GM20431 (cell line): ENCODE measurements around the gene RPL12.

Source experiments
- in situ Hi-C: fragments of 300-500 bp; cut with MseI, MboI; formaldehyde crosslinking; loops from one replicate; pipeline ENCODE4 v1.15.0; 2020; ENCODE audit warnings: low sequenced_read_pairs; ENCODE audit not compliant: unreplicated experiment

RPL12 gene

GRCh38 chr9:127444921-127445850, 6.0 kb downstream of the RPL12 start:
- in situ Hi-C loops = no loop called here

GRCh38 chr9:127444283-127444920, 6.8 kb downstream of the RPL12 start:
- in situ Hi-C loops = no loop called here

GRCh38 chr9:127438394-127438793, 12.8 kb downstream of the RPL12 start:
- in situ Hi-C loops = no loop called here

- in situ Hi-C loops = no loop called here
These were observed 13.5 kb downstream of the RPL12 start for GRCh38 chr9:127437497-127438264.

GRCh38 chr9:127430415-127430814, 20.8 kb downstream of the RPL12 start:
- in situ Hi-C loops = no loop called here

- in situ Hi-C loops = no loop called here
These were observed 22.9 kb downstream of the RPL12 start for GRCh38 chr9:127428348-127428747.

- in situ Hi-C loops = no loop called here
These were observed 24.4 kb downstream of the RPL12 start for GRCh38 chr9:127426756-127427155.

- in situ Hi-C loops = no loop called here
These were observed 26.6 kb downstream of the RPL12 start for GRCh38 chr9:127424676-127424999.

- in situ Hi-C loops = no loop called here
These were observed 27.1 kb downstream of the RPL12 start, which contains the start of gene ZNF79 for GRCh38 chr9:127423934-127424675. Gene ZNF79 (plus strand): TSS chr9:127424382. CDS start chr9:127424788, 406 bp downstream.

GRCh38 chr9:127423476-127423933, 27.7 kb downstream of the RPL12 start:
- in situ Hi-C loops = no loop called here

- in situ Hi-C loops = no loop called here
These were observed 28.4 kb downstream of the RPL12 start for GRCh38 chr9:127422787-127423186.

- in situ Hi-C loops = no loop called here
These were observed 28.9 kb downstream of the RPL12 start for GRCh38 chr9:127422133-127422782.

- in situ Hi-C loops = no loop called here
These were observed 30.1 kb downstream of the RPL12 start for GRCh38 chr9:127421057-127421456.

- in situ Hi-C loops = no loop called here
These were observed 31.9 kb downstream of the RPL12 start for GRCh38 chr9:127419348-127419747.

GRCh38 chr9:127418037-127418471, 33.2 kb downstream of the RPL12 start:
- in situ Hi-C loops = no loop called here

GRCh38 chr9:127417131-127418036, 33.8 kb downstream of the RPL12 start:
- in situ Hi-C loops = no loop called here

GRCh38 chr9:127415657-127416056, 35.5 kb downstream of the RPL12 start:
- in situ Hi-C loops = no loop called here

- in situ Hi-C loops = no loop called here
These were observed 36.1 kb downstream of the RPL12 start for GRCh38 chr9:127415141-127415540.
